Fibroblast of skin of right biceps (primary cell): ENCODE measurements around the gene GFPT1.

Experiments used
- DNase-seq: peaks from one replicate; pipeline ENCODE4 v3.0.0-alpha.2; 2013

GFPT1 gene

GRCh38 chr2:69285379-69285894 is 101.6 kb downstream of the GFPT1 start:
- no peak for DNase-seq

- no peak for DNase-seq
Observed at GRCh38 chr2:69280796-69281412, 106.1 kb downstream of the GFPT1 start.

GRCh38 chr2:69279931-69280681 is 106.9 kb downstream of the GFPT1 start:
- DNase-seq = no peak

- DNase-seq = peak; percentile 54
Observed at GRCh38 chr2:69279211-69279610, 107.8 kb downstream of the GFPT1 start.

GRCh38 chr2:69278366-69278765 is 108.7 kb downstream of the GFPT1 start:
- peak; percentile 26 for DNase-seq

- DNase-seq = no peak
Observed at GRCh38 chr2:69275490-69275889, 111.5 kb downstream of the GFPT1 start.

- no peak for DNase-seq
Observed at GRCh38 chr2:69272803-69273471, 114.1 kb downstream of the GFPT1 start.

GRCh38 chr2:69271831-69272257 is 115.2 kb downstream of the GFPT1 start:
- peak; percentile 67 for DNase-seq
